Measurements from ENCODE around the gene TFCP2L1. TPM values are rescaled to one million over a fixed set of nuclear protein-coding genes. Genes with fewer than 3 reads are reported as not detected.

TFCP2L1 gene
- total RNA-seq, 1 donor from 2014 or later: 0.86 TPM

- H3K27ac Mint-ChIP-seq: no peak overlapping the region
- H3K27me3 Mint-ChIP-seq: peaks cover 11% of the 10 kb centered on the region
- H3K4me3 Mint-ChIP-seq (ENCODE audit: low read depth): no peak overlapping the region
- peaks cover 3% of the 10 kb centered on the region for H3K9me3 Mint-ChIP-seq (ENCODE audit: low read depth)
- H3K4me1 Mint-ChIP-seq (ENCODE audit: low read depth): peaks cover 7% of the 10 kb centered on the region
- TF ChIP-seq, protein P1, sequence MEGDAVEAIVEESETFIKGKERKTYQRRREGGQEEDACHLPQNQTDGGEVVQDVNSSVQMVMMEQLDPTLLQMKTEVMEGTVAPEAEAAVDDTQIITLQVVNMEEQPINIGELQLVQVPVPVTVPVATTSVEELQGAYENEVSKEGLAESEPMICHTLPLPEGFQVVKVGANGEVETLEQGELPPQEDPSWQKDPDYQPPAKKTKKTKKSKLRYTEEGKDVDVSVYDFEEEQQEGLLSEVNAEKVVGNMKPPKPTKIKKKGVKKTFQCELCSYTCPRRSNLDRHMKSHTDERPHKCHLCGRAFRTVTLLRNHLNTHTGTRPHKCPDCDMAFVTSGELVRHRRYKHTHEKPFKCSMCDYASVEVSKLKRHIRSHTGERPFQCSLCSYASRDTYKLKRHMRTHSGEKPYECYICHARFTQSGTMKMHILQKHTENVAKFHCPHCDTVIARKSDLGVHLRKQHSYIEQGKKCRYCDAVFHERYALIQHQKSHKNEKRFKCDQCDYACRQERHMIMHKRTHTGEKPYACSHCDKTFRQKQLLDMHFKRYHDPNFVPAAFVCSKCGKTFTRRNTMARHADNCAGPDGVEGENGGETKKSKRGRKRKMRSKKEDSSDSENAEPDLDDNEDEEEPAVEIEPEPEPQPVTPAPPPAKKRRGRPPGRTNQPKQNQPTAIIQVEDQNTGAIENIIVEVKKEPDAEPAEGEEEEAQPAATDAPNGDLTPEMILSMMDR (IDR thresholded peaks at IDR 0.05; ENCODE audit: unreplicated experiment): no peak
- DNase-seq (ENCODE audit: low spot score, unreplicated experiment): no peak
- no peaks in the 10 kb centered on the region for H3K36me3 Mint-ChIP-seq (ENCODE audit: insufficient read depth)
Measured at GRCh38 chr2:121329786-121330185, 44.8 kb upstream of the TFCP2L1 start.

GRCh38 chr2:121326628-121327027 lies 41.6 kb upstream of the TFCP2L1 start:
- Mint-ChIP-seq H3K9me3 (ENCODE audit: low read depth) (peaks cover 3% of the 10 kb centered on the region), H3K36me3 (ENCODE audit: insufficient read depth) (no peaks in the 10 kb centered on the region), H3K27me3 (peaks cover 8% of the 10 kb centered on the region), H3K4me1 (ENCODE audit: low read depth) (no peaks in the 10 kb centered on the region), H3K4me3 (ENCODE audit: low read depth) (no peak overlapping the region), H3K27ac (no peak overlapping the region)
- no peak for DNase-seq (ENCODE audit: low spot score, unreplicated experiment)
- TF ChIP-seq, protein P1 (IDR thresholded peaks at IDR 0.05; ENCODE audit: unreplicated experiment): no peak

DNA sequence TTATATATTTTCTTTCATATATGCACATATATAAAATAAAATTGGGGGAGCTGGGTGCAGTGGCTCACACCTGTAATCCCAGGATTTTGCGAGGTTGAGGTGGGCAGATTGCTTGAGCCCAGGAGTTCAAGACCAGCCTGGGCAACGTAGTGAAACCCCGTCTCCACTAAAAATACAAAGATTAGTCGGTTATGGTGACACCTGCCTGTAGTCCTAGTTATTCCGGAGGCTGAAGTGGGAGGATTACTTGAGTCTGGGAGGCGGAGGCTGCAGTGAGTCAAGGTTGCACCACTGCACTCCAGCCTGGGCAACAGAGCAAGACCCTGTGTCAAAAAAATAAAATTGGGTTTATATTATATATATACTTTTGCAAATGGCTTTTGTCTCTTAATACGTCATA lies 39.6 kb upstream of the TFCP2L1 start:
- H3K4me3 Mint-ChIP-seq (ENCODE audit: low read depth): no peak overlapping the region
- peaks cover 9% of the 10 kb centered on the region for H3K4me1 Mint-ChIP-seq (ENCODE audit: low read depth)
- no peak for DNase-seq (ENCODE audit: low spot score, unreplicated experiment)
- no peak overlapping the region for H3K27ac Mint-ChIP-seq
- H3K9me3 Mint-ChIP-seq (ENCODE audit: low read depth): peaks cover 3% of the 10 kb centered on the region
- TF ChIP-seq, protein P1 (IDR thresholded peaks at IDR 0.05; ENCODE audit: unreplicated experiment): no peak
- peaks cover 3% of the 10 kb centered on the region for H3K27me3 Mint-ChIP-seq
- no peaks in the 10 kb centered on the region for H3K36me3 Mint-ChIP-seq (ENCODE audit: insufficient read depth)

- H3K9me3 Mint-ChIP-seq (ENCODE audit: low read depth): peaks cover 3% of the 10 kb centered on the region
- DNase-seq (ENCODE audit: low spot score, unreplicated experiment): no peak
- H3K27ac Mint-ChIP-seq: peak overlapping the region; percentile 56
- no peaks in the 10 kb centered on the region for H3K36me3 Mint-ChIP-seq (ENCODE audit: insufficient read depth)
- peaks cover 12% of the 10 kb centered on the region for H3K4me1 Mint-ChIP-seq (ENCODE audit: low read depth)
- no peaks in the 10 kb centered on the region for H3K27me3 Mint-ChIP-seq
- TF ChIP-seq, protein P1 (IDR thresholded peaks at IDR 0.05; ENCODE audit: unreplicated experiment): no peak
- no peak overlapping the region for H3K4me3 Mint-ChIP-seq (ENCODE audit: low read depth)
Measured at GRCh38 chr2:121321476-121321875, 36.5 kb upstream of the TFCP2L1 start.

GRCh38 chr2:121319941-121320340 lies 34.9 kb upstream of the TFCP2L1 start:
- H3K4me3 Mint-ChIP-seq (ENCODE audit: low read depth): peak overlapping the region; percentile 19
- peaks cover 12% of the 10 kb centered on the region for H3K4me1 Mint-ChIP-seq (ENCODE audit: low read depth)
- DNase-seq (ENCODE audit: low spot score, unreplicated experiment): no peak
- TF ChIP-seq, protein P1 (IDR thresholded peaks at IDR 0.05; ENCODE audit: unreplicated experiment): no peak
- H3K27me3 Mint-ChIP-seq: no peaks in the 10 kb centered on the region
- no peaks in the 10 kb centered on the region for H3K36me3 Mint-ChIP-seq (ENCODE audit: insufficient read depth)
- H3K27ac Mint-ChIP-seq: peak overlapping the region; percentile 87
- no peaks in the 10 kb centered on the region for H3K9me3 Mint-ChIP-seq (ENCODE audit: low read depth)

Data from progenitor cell of endocrine pancreas (in vitro differentiated cells).